ENCODE data around the gene APLP1.
"Not testable (repeated sequence)": the region's sequence is repeated elsewhere in the genome, so short reads cannot be mapped to it uniquely, and the experiment has no call there.

Gene APLP1

DNA sequence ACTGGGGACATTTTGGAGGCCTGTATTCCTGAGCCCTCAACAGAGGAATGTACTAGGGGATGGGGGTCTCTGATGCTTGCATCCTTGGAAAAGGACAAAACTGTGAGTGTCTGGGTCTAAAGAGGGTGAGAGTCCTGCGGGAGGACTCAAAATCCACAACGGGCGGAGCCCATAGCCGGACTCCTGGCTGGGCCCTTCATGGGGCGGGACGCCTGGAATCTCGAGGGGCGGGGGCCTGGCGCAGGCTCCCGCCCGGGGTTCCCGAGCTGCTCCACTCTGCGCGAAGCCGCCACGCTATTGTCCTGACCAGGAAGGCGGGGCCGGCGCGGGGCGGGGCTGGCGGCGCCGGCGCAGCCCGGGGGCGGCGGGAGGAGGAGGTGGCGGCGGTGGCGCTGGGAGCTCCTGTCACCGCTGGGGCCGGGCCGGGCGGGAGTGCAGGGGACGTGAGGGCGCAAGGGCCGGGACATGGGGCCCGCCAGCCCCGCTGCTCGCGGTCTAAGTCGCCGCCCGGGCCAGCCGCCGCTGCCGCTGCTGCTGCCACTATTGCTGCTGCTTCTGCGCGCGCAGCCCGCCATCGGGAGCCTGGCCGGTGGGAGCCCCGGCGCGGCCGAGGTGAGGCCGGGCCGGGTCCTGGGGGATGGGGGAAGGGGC is at the start of gene APLP1:
Gene APLP1, plus strand, starts transcription at position 403 of the 651 bp plus-strand sequence. Its CDS starts 63 bp downstream, at position 466.
- Histone ChIP-seq H3K9me3 (ENCODE audit: low read depth, low read length) (no peaks in the 10 kb centered on the region), H3K27ac (peak within 1 kb of the TSS; percentile 52; the same call in 1 of the 2 replicates), H3K9ac (ENCODE audit: insufficient read length) (no peak within 1 kb of the TSS), H3K4me3 (peak within 1 kb of the TSS; percentile 82), H3K36me3 (ENCODE audit: insufficient read depth, low read length) (no peaks in the 10 kb centered on the region)
- no peak for DNase-seq (ENCODE audit: low read depth, low spot score)
- TF ChIP-seq FOXP2 (optimal IDR thresholded peaks at IDR 0.05; ENCODE audit: control extremely low read depth, extremely low read length, insufficient read depth) (no peak), POLR2AphosphoS5 (IDR thresholded peaks at IDR 0.05; ENCODE audit: borderline replicate concordance, low read depth, low read length) (no peak), EZH2 (IDR thresholded peaks at IDR 0.05) (no peak)

DNA sequence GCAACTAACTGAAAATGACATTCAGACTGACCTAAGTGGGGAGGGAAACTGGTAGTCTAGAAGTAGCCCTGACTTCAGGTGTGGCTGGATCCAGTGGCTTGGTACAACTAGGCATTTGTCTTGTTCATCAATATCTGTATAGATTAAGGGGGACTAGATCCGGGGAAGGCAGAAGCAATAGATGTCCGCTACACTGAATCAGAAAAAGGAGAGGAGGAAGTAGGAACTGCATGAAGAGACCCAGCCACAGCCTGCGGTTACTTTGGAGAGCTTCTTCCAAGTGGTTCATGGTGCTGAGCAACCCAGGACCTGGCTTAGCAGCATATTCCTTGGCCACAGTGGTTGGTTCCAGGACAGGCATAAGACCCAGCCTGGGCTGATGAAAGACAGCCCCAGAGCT is 45.8 kb upstream of the APLP1 start:
- DNase-seq (ENCODE audit: low read depth, low spot score) = no peak
- Histone ChIP-seq H3K27ac (no peak overlapping the region), H3K9me3 (ENCODE audit: low read depth, low read length) (no peaks in the 10 kb centered on the region), H3K4me3 (no peak overlapping the region), H3K36me3 (ENCODE audit: insufficient read depth, low read length) (no peaks in the 10 kb centered on the region), H3K9ac (ENCODE audit: insufficient read length) (no peak overlapping the region)
- no peak for TF ChIP-seq FOXP2 (optimal IDR thresholded peaks at IDR 0.05; ENCODE audit: control extremely low read depth, extremely low read length, insufficient read depth)
- TF ChIP-seq EZH2 (IDR thresholded peaks at IDR 0.05) = no peak
- no peak for TF ChIP-seq POLR2AphosphoS5 (IDR thresholded peaks at IDR 0.05; ENCODE audit: borderline replicate concordance, low read depth, low read length)

DNA sequence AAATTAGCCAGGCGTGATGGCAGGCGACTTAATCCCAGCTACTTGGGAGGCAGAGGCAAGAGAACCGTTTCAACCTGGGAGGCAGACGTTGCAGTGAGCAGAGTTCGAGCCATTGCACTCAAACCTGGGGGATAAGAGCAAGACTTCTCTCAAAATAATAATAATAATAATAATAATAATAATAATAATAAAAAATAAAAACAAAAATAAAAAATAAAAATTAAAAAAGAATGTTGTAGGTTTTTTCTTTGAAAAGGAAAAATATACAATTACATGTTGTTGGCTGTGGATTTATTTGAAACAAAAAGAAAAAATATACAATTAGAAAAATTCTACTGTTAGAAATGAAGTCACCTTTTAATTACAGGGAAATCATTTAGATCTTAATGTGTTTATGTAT is 44.2 kb upstream of the APLP1 start:
- Histone ChIP-seq H3K9ac (ENCODE audit: insufficient read length) (no peak overlapping the region), H3K4me3 (no peak overlapping the region), H3K9me3 (ENCODE audit: low read depth, low read length) (no peaks in the 10 kb centered on the region), H3K27ac (no peak overlapping the region), H3K36me3 (ENCODE audit: insufficient read depth, low read length) (no peaks in the 10 kb centered on the region)
- DNase-seq (ENCODE audit: low read depth, low spot score) = no peak
- no peak for TF ChIP-seq EZH2 (IDR thresholded peaks at IDR 0.05)
- no peak for TF ChIP-seq POLR2AphosphoS5 (IDR thresholded peaks at IDR 0.05; ENCODE audit: borderline replicate concordance, low read depth, low read length)
- TF ChIP-seq FOXP2 (optimal IDR thresholded peaks at IDR 0.05; ENCODE audit: control extremely low read depth, extremely low read length, insufficient read depth) = no peak

DNA sequence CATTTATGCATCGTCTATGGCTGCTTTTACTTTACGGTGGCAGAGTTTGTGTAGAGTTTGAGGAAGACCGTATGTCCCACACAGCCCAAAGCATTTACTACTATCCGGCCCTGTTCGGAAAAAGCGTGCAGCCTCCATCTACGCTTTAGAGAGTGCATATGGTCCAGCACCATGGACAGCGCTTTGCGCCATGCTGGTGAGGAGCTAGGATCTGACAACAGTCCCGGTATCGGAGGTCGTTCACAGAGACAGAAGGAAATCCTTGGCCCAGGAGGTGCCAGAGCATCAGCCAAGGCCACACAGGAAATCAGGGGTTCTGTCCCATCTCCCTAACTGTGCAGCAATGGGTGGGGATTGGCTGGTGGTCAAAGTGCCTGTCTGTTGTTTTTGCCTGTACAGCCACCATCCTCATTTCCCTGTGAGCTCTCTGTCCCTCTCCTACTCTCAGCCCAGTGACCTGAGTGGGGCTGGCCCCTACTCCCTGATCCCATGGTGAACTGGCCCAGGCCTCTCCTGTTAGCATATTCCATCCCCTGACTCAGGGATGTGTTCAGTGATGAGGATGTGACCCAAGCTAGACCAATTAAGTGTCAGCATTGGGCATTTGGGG is 39.6 kb upstream of the APLP1 start:
- Histone ChIP-seq H3K36me3 (ENCODE audit: insufficient read depth, low read length) (no peaks in the 10 kb centered on the region), H3K4me3 (no peak overlapping the region), H3K9ac (ENCODE audit: insufficient read length) (no peak overlapping the region), H3K9me3 (ENCODE audit: low read depth, low read length) (no peaks in the 10 kb centered on the region), H3K27ac (no peak overlapping the region)
- DNase-seq (ENCODE audit: low read depth, low spot score) = peak; percentile 14
- TF ChIP-seq FOXP2 (optimal IDR thresholded peaks at IDR 0.05; ENCODE audit: control extremely low read depth, extremely low read length, insufficient read depth) (no peak), EZH2 (IDR thresholded peaks at IDR 0.05) (no peak), POLR2AphosphoS5 (IDR thresholded peaks at IDR 0.05; ENCODE audit: borderline replicate concordance, low read depth, low read length) (no peak)

DNA sequence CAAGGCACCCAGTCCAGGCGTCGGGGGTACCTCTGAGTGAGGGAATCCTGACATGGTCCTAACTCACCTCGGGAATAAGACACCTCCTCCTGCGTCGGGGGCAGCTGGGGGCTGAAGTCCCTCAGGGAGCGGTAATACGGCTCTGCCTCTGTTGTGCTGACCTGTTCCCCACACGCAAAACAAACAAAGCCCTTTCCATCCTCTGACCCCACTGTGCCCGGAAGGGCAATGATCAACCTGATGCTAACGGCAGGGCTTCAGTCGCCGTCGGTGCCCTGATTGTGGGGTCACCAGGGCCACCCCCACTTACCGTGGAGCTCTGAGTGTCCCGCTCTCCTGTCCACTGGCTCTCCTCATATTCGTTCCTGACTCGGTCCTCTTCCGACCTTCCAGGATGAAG is 37.4 kb upstream of the APLP1 start:
- Histone ChIP-seq H3K27ac (no peak overlapping the region), H3K4me3 (no peak overlapping the region), H3K9ac (ENCODE audit: insufficient read length) (no peak overlapping the region), H3K9me3 (ENCODE audit: low read depth, low read length) (no peaks in the 10 kb centered on the region), H3K36me3 (ENCODE audit: insufficient read depth, low read length) (no peaks in the 10 kb centered on the region)
- no peak for DNase-seq (ENCODE audit: low read depth, low spot score)
- TF ChIP-seq EZH2 (IDR thresholded peaks at IDR 0.05) (no peak), FOXP2 (optimal IDR thresholded peaks at IDR 0.05; ENCODE audit: control extremely low read depth, extremely low read length, insufficient read depth) (no peak), POLR2AphosphoS5 (IDR thresholded peaks at IDR 0.05; ENCODE audit: borderline replicate concordance, low read depth, low read length) (no peak)

DNA sequence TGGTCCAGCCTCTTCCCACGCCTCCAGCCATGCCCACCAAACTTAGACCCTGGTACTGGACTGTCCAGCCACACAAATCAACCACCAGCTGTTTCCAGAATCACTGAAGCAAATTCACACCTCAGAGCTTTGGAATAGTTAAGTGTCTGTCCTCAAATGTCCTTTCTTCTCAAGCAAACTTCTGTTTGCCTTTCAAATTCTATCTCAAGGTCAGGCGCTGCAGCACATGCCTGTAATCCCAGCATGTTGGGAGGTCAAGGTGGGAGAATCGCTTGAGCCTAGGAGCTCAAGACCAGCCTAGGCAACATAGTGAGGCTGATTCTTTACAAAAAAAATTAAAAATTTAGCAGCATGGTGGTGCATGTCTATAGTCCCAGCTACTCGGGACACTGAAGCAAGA is 36.3 kb upstream of the APLP1 start:
- no peak for DNase-seq (ENCODE audit: low read depth, low spot score)
- no peak overlapping the region for H3K27ac ChIP-seq
- no peaks in the 10 kb centered on the region for H3K36me3 ChIP-seq (ENCODE audit: insufficient read depth, low read length)
- H3K4me3 ChIP-seq = no peak overlapping the region
- TF ChIP-seq EZH2 (IDR thresholded peaks at IDR 0.05) (no peak), FOXP2 (optimal IDR thresholded peaks at IDR 0.05; ENCODE audit: control extremely low read depth, extremely low read length, insufficient read depth) (no peak), POLR2AphosphoS5 (IDR thresholded peaks at IDR 0.05; ENCODE audit: borderline replicate concordance, low read depth, low read length) (no peak)
- H3K9me3 ChIP-seq (ENCODE audit: low read depth, low read length) = no peaks in the 10 kb centered on the region
- H3K9ac ChIP-seq (ENCODE audit: insufficient read length) = no peak overlapping the region

DNA sequence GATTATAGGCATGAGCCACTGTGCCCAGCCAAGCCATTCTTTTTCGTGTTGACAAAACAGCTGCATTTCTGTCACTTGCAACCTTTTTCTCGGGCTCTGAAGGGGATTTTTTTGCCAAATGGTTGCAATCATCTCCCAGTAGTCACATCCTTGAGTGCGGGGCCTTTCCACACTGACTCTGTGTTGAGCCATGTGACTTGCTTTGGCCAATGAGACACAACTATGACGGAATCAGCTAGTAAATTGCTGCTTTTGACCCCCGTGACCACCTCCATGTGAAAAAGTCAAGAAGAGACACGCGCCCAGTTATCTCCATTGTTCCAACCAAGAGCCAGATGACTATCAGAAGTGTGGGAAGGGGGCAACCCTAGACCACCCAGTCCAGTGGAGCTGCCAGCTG is 34.4 kb upstream of the APLP1 start:
- Histone ChIP-seq H3K9me3 (ENCODE audit: low read depth, low read length) (no peaks in the 10 kb centered on the region), H3K27ac (no peak overlapping the region), H3K36me3 (ENCODE audit: insufficient read depth, low read length) (no peaks in the 10 kb centered on the region), H3K9ac (ENCODE audit: insufficient read length) (no peak overlapping the region), H3K4me3 (no peak overlapping the region)
- DNase-seq (ENCODE audit: low read depth, low spot score) = no peak
- TF ChIP-seq POLR2AphosphoS5 (IDR thresholded peaks at IDR 0.05; ENCODE audit: borderline replicate concordance, low read depth, low read length) (no peak), FOXP2 (optimal IDR thresholded peaks at IDR 0.05; ENCODE audit: control extremely low read depth, extremely low read length, insufficient read depth) (no peak)

DNA sequence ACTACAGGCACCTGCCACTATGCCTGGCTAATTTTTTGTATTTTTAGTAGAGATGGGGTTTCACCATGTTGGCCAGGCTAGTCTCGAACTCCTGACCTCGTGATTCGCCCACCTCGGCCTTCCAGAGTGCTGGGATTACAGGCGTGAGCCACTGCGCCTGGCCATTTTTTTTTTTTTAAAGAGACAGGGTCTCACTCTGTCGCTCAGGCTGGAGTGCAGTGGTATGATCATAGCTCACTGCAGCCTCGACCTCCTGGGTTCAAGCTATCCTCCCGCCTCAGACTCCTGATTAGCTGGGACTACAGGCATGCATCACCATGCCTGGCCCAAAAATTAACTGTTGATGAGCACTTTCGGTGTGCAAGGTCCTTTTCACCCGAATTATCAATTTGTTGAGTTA is 32.3 kb upstream of the APLP1 start:
- not testable (repeated sequence) for H3K9ac ChIP-seq (ENCODE audit: insufficient read length); DNase-seq (ENCODE audit: low read depth, low spot score); H3K4me3 ChIP-seq; H3K36me3 ChIP-seq (ENCODE audit: insufficient read depth, low read length); H3K9me3 ChIP-seq (ENCODE audit: low read depth, low read length); H3K27ac ChIP-seq

Measured in SK-N-MC (cell line).